H9 (cell line): Measurements from ENCODE around the gene B3GNT5. TPM values are rescaled to one million over a fixed set of nuclear protein-coding genes. Genes with fewer than 3 reads are reported as not detected.

Source experiments
- DNase-seq: peaks from one replicate; pipeline ENCODE4 v3.0.0-alpha.2; 2017
- H2AFZ ChIP-seq: one replicate; pipeline ENCODE4 v1.6.1; 2013; ENCODE audit warnings: mild to moderate bottlenecking, low read length, control low read depth, moderate library complexity
- H2AK5ac ChIP-seq: 2 replicates; pipeline ENCODE4 v1.6.1; 2013; ENCODE audit warnings: low read length, control low read depth, mixed read lengths; ENCODE audit not compliant: insufficient read length
- H2BK120ac ChIP-seq: one replicate; pipeline ENCODE4 v1.6.1; 2013; ENCODE audit warnings: low read depth, mild to moderate bottlenecking, low read length, control low read depth, inconsistent platforms; ENCODE audit not compliant: poor library complexity, severe bottlenecking
- H2BK12ac ChIP-seq: 2 replicates; pipeline ENCODE4 v1.6.1; 2013; ENCODE audit warnings: low read length, control low read depth, mixed read lengths, low read depth; ENCODE audit not compliant: insufficient read length
- H2BK15ac ChIP-seq: 2 replicates; pipeline ENCODE4 v1.6.1; 2013; ENCODE audit warnings: low read depth, low read length, control low read depth
- H2BK20ac ChIP-seq: one replicate; pipeline ENCODE4 v1.6.1; 2013; ENCODE audit warnings: low read depth, mild to moderate bottlenecking, low read length, control low read depth, inconsistent platforms; ENCODE audit not compliant: poor library complexity, severe bottlenecking
- H2BK5ac ChIP-seq: 2 replicates; pipeline ENCODE4 v1.6.1; 2013; ENCODE audit warnings: low read length, control low read depth, mixed read lengths; ENCODE audit not compliant: insufficient read length
- H3K14ac ChIP-seq: 2 replicates; pipeline ENCODE4 v1.6.1; 2013; ENCODE audit warnings: low read length, control low read depth; ENCODE audit not compliant: insufficient read depth
- H3K18ac ChIP-seq: 2 replicates; pipeline ENCODE4 v1.6.1; 2013; ENCODE audit warnings: low read depth, mild to moderate bottlenecking, mixed read lengths, low read length, control low read depth; ENCODE audit not compliant: insufficient read length
- H3K23ac ChIP-seq: 2 replicates; pipeline ENCODE4 v1.6.1; 2013; ENCODE audit warnings: low read length, control low read depth, mixed read lengths, low read depth; ENCODE audit not compliant: insufficient read length
- H3K23me2 ChIP-seq: 2 replicates; pipeline ENCODE4 v1.6.1; 2013; ENCODE audit warnings: low read depth, mild to moderate bottlenecking, mixed read lengths, low read length, control low read depth; ENCODE audit not compliant: insufficient read length, poor library complexity, severe bottlenecking
- H3K27ac ChIP-seq: 2 replicates; pipeline ENCODE4 v1.5.1; 2013; ENCODE audit warnings: low read length, control low read depth, mixed read lengths, low read depth; ENCODE audit not compliant: insufficient read length
- H3K27me3 ChIP-seq: 2 replicates; pipeline ENCODE4 v1.6.1; 2013; ENCODE audit warnings: low read length, control low read depth, inconsistent platforms; ENCODE audit not compliant: insufficient read depth
- H3K4ac ChIP-seq: 2 replicates; pipeline ENCODE4 v1.6.1; 2013; ENCODE audit warnings: low read depth, mild to moderate bottlenecking, control low read depth, inconsistent platforms, low read length, moderate library complexity
- H3K4me1 ChIP-seq: 2 replicates; pipeline ENCODE4 v1.6.1; 2013; ENCODE audit warnings: low read length, control low read depth, inconsistent platforms; ENCODE audit not compliant: insufficient read depth
- H3K4me2 ChIP-seq: 2 replicates; pipeline ENCODE4 v1.6.1; 2013; ENCODE audit warnings: low read length, control low read depth, mixed read lengths; ENCODE audit not compliant: insufficient read length, insufficient read depth
- H3K56ac ChIP-seq: 2 replicates; pipeline ENCODE4 v1.6.1; 2013; ENCODE audit warnings: low read depth, mild to moderate bottlenecking, mixed read lengths, low read length, control low read depth; ENCODE audit not compliant: insufficient read length
- H3K79me1 ChIP-seq: 2 replicates; pipeline ENCODE4 v1.6.1; 2013; ENCODE audit warnings: low read depth, mild to moderate bottlenecking, moderate library complexity, low read length, control low read depth, inconsistent platforms; ENCODE audit not compliant: insufficient read depth, poor library complexity, severe bottlenecking
- H3K79me2 ChIP-seq: 2 replicates; pipeline ENCODE4 v1.6.1; 2013; ENCODE audit warnings: low read length, control low read depth, inconsistent platforms; ENCODE audit not compliant: insufficient read depth
- H3K9ac ChIP-seq: 2 replicates; pipeline ENCODE4 v1.6.1; 2013; ENCODE audit warnings: low read length, control low read depth, mixed read lengths; ENCODE audit not compliant: insufficient read length; ENCODE audit errors: extremely low read depth
- H3K9me3 ChIP-seq: one replicate; pipeline ENCODE4 v1.6.1; 2013; ENCODE audit warnings: low read depth, low read length, inconsistent platforms; ENCODE audit not compliant: control insufficient read depth
- H3T11ph ChIP-seq: one replicate; pipeline ENCODE4 v1.6.1; 2013; ENCODE audit warnings: mild to moderate bottlenecking, low read length, control low read depth, inconsistent platforms
- H4K20me1 ChIP-seq: one replicate; pipeline ENCODE4 v1.6.1; 2013; ENCODE audit not compliant: control insufficient read depth, insufficient read length, insufficient read depth
- H4K5ac ChIP-seq: 2 replicates; pipeline ENCODE4 v1.6.1; 2013; ENCODE audit warnings: low read depth, mild to moderate bottlenecking, mixed read lengths, low read length, control low read depth; ENCODE audit not compliant: insufficient read length
- H4K8ac ChIP-seq: replicated peaks from 2 replicates; pipeline ENCODE4 v1.6.1; 2013; ENCODE audit warnings: low read length, control low read depth, mixed read lengths, low read depth; ENCODE audit not compliant: insufficient read length
- H4K91ac ChIP-seq: 2 replicates; pipeline ENCODE4 v1.6.1; 2013; ENCODE audit warnings: low read depth, mild to moderate bottlenecking, moderate library complexity, mixed read lengths, low read length, control low read depth; ENCODE audit not compliant: insufficient read length
- H3K27ac Mint-ChIP-seq, 3 experiments: 2 replicates in 2 of 3; 3 replicates in 1 of 3; pipeline ENCODE4 v1.8.0; 2020 to 2021; ENCODE audit warnings: mixed read lengths in 3 of 3, mild to moderate bottlenecking in 1 of 3, moderate library complexity in 1 of 3
- H3K27me3 Mint-ChIP-seq: 2 replicates; pipeline ENCODE4 v1.8.0; 2021; ENCODE audit warnings: low read depth, mild to moderate bottlenecking, moderate library complexity, mixed read lengths
- H3K36me3 Mint-ChIP-seq, 3 experiments: 2 replicates in 2 of 3; 3 replicates in 1 of 3; pipeline ENCODE4 v1.8.0; 2020 to 2021; ENCODE audit warnings: low read depth in 3 of 3, mixed read lengths in 3 of 3; ENCODE audit not compliant: insufficient read depth in 1 of 3
- H3K4me1 Mint-ChIP-seq, 2 experiments: 2 replicates each; pipeline ENCODE4 v1.8.0; 2020; ENCODE audit warnings: mixed read lengths in 2 of 2
- H3K4me3 Mint-ChIP-seq, 2 experiments: 2 replicates in 1 of 2; 3 replicates in 1 of 2; pipeline ENCODE4 v1.8.0; 2020 to 2021; ENCODE audit warnings: mild to moderate bottlenecking in 2 of 2, mixed read lengths in 2 of 2, moderate library complexity in 1 of 2
- H3K9me3 Mint-ChIP-seq, 2 experiments: 2 replicates in 1 of 2; 3 replicates in 1 of 2; pipeline ENCODE4 v1.8.0; 2020; ENCODE audit warnings: mild to moderate bottlenecking in 2 of 2, mixed read lengths in 2 of 2, moderate library complexity in 1 of 2
- WGBS: extraction: QIAGEN DNeasy Blood & Tissue Kit; methylation state at CpG from one replicate; pipeline ENCODE4 v1.1.7; 2013; ENCODE audit warnings: missing lambda C conversion rate, low lambda C conversion rate, mixed read lengths; ENCODE audit not compliant: insufficient read length; ENCODE audit errors: extremely low coverage; 5-methylcytosine and 5-hydroxymethylcytosine counted together
- total RNA-seq: library from RNA; stranded (reverse); gene quantifications from 2 replicates; pipeline ENCODE4 v1.2.1, GENCODE V29; 2021
- TF ChIP-seq, protein P1 (sequence below): fragments of 200-600 bp; sonication (generic); conservative IDR thresholded peaks from 3 replicates; pipeline ENCODE4 v1.8.0; 2021; ENCODE audit warnings: antibody characterized with exemption, mild to moderate bottlenecking

The B3GNT5 gene
- total RNA-seq, 1 experiment from 2014 or later = 7.3 TPM

DNA sequence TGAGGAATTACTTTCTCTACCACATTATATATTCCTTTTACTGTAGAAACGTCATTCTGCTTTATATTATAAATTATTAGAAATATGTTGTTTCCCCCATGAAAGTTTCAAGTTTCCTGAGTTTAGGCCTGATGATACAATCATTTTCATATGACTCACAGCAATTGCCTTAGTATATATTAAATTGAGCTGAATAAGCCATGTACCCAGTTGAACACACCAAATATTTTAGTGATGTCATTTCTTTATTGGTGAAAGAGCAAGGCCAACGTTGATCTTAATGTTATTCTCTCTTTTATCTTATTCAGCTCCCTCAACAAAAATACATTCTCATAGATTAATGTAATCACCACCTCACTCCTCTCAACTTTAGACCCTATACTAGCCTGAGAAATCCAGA, 30.8 kb downstream of the B3GNT5 start:
- no peak for DNase-seq
- no CpG with 5 or more reads among the region's 2 CpGs for WGBS
- no peaks in the 10 kb centered on the region; a peak in 1 of 7 replicates for H3K36me3 Mint-ChIP-seq
- TF ChIP-seq, protein P1, sequence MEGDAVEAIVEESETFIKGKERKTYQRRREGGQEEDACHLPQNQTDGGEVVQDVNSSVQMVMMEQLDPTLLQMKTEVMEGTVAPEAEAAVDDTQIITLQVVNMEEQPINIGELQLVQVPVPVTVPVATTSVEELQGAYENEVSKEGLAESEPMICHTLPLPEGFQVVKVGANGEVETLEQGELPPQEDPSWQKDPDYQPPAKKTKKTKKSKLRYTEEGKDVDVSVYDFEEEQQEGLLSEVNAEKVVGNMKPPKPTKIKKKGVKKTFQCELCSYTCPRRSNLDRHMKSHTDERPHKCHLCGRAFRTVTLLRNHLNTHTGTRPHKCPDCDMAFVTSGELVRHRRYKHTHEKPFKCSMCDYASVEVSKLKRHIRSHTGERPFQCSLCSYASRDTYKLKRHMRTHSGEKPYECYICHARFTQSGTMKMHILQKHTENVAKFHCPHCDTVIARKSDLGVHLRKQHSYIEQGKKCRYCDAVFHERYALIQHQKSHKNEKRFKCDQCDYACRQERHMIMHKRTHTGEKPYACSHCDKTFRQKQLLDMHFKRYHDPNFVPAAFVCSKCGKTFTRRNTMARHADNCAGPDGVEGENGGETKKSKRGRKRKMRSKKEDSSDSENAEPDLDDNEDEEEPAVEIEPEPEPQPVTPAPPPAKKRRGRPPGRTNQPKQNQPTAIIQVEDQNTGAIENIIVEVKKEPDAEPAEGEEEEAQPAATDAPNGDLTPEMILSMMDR = no peak
- H3K23ac ChIP-seq = no peak overlapping the region
- peaks cover 7 to 8% of the 10 kb centered on the region in 2 experiments for H3K4me1 Mint-ChIP-seq
- H3K27ac Mint-ChIP-seq = no peak overlapping the region
- H2AFZ ChIP-seq = no peak overlapping the region
- H4K8ac ChIP-seq = no peak overlapping the region
- H3K4me1 ChIP-seq = no peaks in the 10 kb centered on the region; the same call in 1 of the 2 replicates
- no peak overlapping the region for H4K91ac ChIP-seq
- no peaks in the 10 kb centered on the region for H4K20me1 ChIP-seq
- no peak overlapping the region for H3K4me3 Mint-ChIP-seq
- H2BK15ac ChIP-seq = no peak overlapping the region
- H2BK5ac ChIP-seq = no peak overlapping the region
- no peaks in the 10 kb centered on the region for H3K23me2 ChIP-seq
- no peak overlapping the region for H2BK20ac ChIP-seq
- H3K27ac ChIP-seq = no peak overlapping the region
- no peak overlapping the region for H3K4ac ChIP-seq
- no peak overlapping the region for H2BK120ac ChIP-seq
- H3K79me1 ChIP-seq = no peaks in the 10 kb centered on the region
- H2AK5ac ChIP-seq = no peak overlapping the region
- no peak overlapping the region for H4K5ac ChIP-seq
- H3K14ac ChIP-seq = no peak overlapping the region
- no peak overlapping the region for H3T11ph ChIP-seq
- no peaks in the 10 kb centered on the region for H3K9me3 Mint-ChIP-seq
- no peak overlapping the region for H3K18ac ChIP-seq
- no peak overlapping the region for H2BK12ac ChIP-seq
- H3K27me3 ChIP-seq = no peaks in the 10 kb centered on the region
- no peak overlapping the region for H3K4me2 ChIP-seq
- no peaks in the 10 kb centered on the region for H3K9me3 ChIP-seq
- H3K9ac ChIP-seq = no peak overlapping the region
- no peaks in the 10 kb centered on the region for H3K27me3 Mint-ChIP-seq
- no peak overlapping the region for H3K56ac ChIP-seq
- H3K79me2 ChIP-seq = no peaks in the 10 kb centered on the region
